ENCODE results near the gene GRIK4. TPM values are rescaled to one million over a fixed set of nuclear protein-coding genes. Genes with fewer than 3 reads are reported as not detected.

The GRIK4 gene
- total and polyA plus RNA-seq, 2 donors (not counting 1 experiment from before 2014, with no cell fraction given) = 0.12 to 0.27 TPM

- H3K4me2 ChIP-seq (replicated peaks; ENCODE audit: low read depth, low read length, poor library complexity, severe bottlenecking) = no peak overlapping the region
- H3K4me1 ChIP-seq (ENCODE audit: control insufficient read depth in 2 of 2, insufficient read depth in 2 of 2, low read length in 2 of 2) = no peaks in the 10 kb centered on the region
- no peak overlapping the region for H3K4me3 ChIP-seq (ENCODE audit: control extremely low read depth in 1 of 5, extremely low read depth in 1 of 5, insufficient read depth in 1 of 5, low read depth in 2 of 5, low read length in 4 of 5)
- no peaks in the 10 kb centered on the region for H4K20me1 ChIP-seq (ENCODE audit: control insufficient read depth, insufficient read depth, low read length, poor library complexity, severe bottlenecking)
- no peaks in the 10 kb centered on the region for H3K36me3 ChIP-seq (replicated peaks in 1 of 2; ENCODE audit: control extremely low read depth in 1 of 2, control insufficient read depth in 1 of 2, extremely low read depth in 1 of 2, insufficient read depth in 2 of 2, low read length in 1 of 2)
- intact Hi-C loops (cut with micrococcal nuclease) = no loop called here
- POLR2A ChIA-PET = no interaction called here
- H3K4me3 Mint-ChIP-seq = no peak overlapping the region
- DNase-seq (no peak), ATAC-seq (ENCODE audit: low read depth) (no peak)
- H3K27me3 Mint-ChIP-seq = peaks cover 24% of the 10 kb centered on the region
- no peak overlapping the region for H2AFZ ChIP-seq (ENCODE audit: insufficient read depth, low read depth, low read length, poor library complexity, severe bottlenecking)
- H3K27me3 ChIP-seq (replicated peaks in 1 of 4; ENCODE audit: control extremely low read depth in 1 of 4, control insufficient read depth in 3 of 4, insufficient read depth in 4 of 4, low read length in 3 of 4) = peaks cover 0 to 19% (median 0%) of the 10 kb centered on the region in 4 experiments
- no peak overlapping the region for H3K9ac ChIP-seq (ENCODE audit: low read length)
- CTCF ChIA-PET = no interaction called here
- TF ChIP-seq CTCF (IDR thresholded peaks at IDR 0.05) (no peak), EZH2 (IDR thresholded peaks at IDR 0.05; ENCODE audit: borderline replicate concordance, insufficient read depth, low read depth, low read length, poor library complexity, severe bottlenecking) (no peak)
- WGBS (ENCODE audit: insufficient coverage) = 86% methylated on average over 16 of the region's 17 CpGs
- no peaks in the 10 kb centered on the region for H3K9me3 Mint-ChIP-seq (ENCODE audit: insufficient read depth)
- no peak overlapping the region for H3K27ac Mint-ChIP-seq
- no peaks in the 10 kb centered on the region for H3K4me1 Mint-ChIP-seq
- no peak overlapping the region for H3K27ac ChIP-seq (ENCODE audit: low read length in 2 of 2)
- H3K79me2 ChIP-seq (ENCODE audit: control insufficient read depth, insufficient read depth, low read length) = no peaks in the 10 kb centered on the region
- peaks cover 0 to 3% (median 1%) of the 10 kb centered on the region in 3 donors for H3K9me3 ChIP-seq (ENCODE audit: control extremely low read depth in 1 of 3, control insufficient read depth in 2 of 3, insufficient read depth in 1 of 3, low read length in 2 of 3)
These were observed 264.7 kb downstream of the GRIK4 start for GRCh38 chr11:120775986-120776951.
